ENCODE measurements around the gene GBP1.
"Not testable (repeated sequence)": the region's sequence is repeated elsewhere in the genome, so short reads cannot be mapped to it uniquely, and the experiment has no call there.

GBP1 gene

DNA sequence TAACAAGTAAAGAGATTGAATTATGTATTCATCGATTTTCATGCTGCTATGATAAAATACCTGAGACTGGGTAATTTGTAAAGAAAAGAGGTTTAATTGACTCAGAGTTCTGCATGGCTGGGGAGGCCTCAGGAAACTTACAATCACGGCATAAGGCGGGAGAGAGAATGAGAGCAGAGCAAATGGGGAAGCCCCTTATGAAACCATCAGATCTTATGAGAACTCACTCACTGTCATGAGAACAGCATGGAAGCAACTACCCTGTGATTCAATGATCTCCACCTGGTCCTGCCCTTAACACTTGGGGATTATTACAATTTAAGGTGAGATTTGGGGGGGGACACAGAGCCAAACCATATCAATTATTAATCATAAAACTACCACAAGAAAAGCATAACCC is 39.1 kb downstream of the GBP1 start:
- no peak overlapping the region for H3K4me3 ChIP-seq (ENCODE audit: low read depth, low read length)
- TF ChIP-seq, protein P1, sequence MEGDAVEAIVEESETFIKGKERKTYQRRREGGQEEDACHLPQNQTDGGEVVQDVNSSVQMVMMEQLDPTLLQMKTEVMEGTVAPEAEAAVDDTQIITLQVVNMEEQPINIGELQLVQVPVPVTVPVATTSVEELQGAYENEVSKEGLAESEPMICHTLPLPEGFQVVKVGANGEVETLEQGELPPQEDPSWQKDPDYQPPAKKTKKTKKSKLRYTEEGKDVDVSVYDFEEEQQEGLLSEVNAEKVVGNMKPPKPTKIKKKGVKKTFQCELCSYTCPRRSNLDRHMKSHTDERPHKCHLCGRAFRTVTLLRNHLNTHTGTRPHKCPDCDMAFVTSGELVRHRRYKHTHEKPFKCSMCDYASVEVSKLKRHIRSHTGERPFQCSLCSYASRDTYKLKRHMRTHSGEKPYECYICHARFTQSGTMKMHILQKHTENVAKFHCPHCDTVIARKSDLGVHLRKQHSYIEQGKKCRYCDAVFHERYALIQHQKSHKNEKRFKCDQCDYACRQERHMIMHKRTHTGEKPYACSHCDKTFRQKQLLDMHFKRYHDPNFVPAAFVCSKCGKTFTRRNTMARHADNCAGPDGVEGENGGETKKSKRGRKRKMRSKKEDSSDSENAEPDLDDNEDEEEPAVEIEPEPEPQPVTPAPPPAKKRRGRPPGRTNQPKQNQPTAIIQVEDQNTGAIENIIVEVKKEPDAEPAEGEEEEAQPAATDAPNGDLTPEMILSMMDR (IDR thresholded peaks at IDR 0.05; ENCODE audit: low read depth, low read length), result no peak
- DNase-seq, result no peak
- H3K4me1 ChIP-seq, result no peaks in the 10 kb centered on the region
- H3K9me3 ChIP-seq, result no peaks in the 10 kb centered on the region
- no peaks in the 10 kb centered on the region for H3K27me3 ChIP-seq
- no peaks in the 10 kb centered on the region for H3K36me3 ChIP-seq

DNA sequence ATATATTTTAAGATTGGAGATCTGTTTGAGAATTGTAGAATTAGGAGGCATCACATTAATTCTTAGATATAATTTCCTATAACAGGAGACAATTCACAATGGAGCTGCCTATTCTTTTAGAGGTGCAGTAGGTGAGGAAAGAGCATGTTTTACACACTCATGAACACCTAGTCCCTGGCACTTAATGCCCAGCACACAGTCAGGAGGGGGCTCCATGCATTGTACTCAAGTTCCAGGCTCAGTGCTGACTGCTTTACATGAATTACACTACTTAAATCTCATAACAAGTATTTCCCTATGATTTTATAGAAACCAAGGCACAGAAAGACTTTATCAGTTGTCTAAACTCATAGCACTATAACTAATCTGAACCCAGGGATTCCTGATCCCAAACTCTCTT is 42.0 kb downstream of the GBP1 start:
- Histone ChIP-seq H3K9me3 (no peaks in the 10 kb centered on the region), H3K27me3 (no peaks in the 10 kb centered on the region), H3K4me1 (no peaks in the 10 kb centered on the region), H3K4me3 (ENCODE audit: low read depth, low read length) (no peak overlapping the region), H3K36me3 (no peaks in the 10 kb centered on the region)
- TF ChIP-seq, protein P1 (IDR thresholded peaks at IDR 0.05; ENCODE audit: low read depth, low read length), result no peak
- DNase-seq, result no peak

DNA sequence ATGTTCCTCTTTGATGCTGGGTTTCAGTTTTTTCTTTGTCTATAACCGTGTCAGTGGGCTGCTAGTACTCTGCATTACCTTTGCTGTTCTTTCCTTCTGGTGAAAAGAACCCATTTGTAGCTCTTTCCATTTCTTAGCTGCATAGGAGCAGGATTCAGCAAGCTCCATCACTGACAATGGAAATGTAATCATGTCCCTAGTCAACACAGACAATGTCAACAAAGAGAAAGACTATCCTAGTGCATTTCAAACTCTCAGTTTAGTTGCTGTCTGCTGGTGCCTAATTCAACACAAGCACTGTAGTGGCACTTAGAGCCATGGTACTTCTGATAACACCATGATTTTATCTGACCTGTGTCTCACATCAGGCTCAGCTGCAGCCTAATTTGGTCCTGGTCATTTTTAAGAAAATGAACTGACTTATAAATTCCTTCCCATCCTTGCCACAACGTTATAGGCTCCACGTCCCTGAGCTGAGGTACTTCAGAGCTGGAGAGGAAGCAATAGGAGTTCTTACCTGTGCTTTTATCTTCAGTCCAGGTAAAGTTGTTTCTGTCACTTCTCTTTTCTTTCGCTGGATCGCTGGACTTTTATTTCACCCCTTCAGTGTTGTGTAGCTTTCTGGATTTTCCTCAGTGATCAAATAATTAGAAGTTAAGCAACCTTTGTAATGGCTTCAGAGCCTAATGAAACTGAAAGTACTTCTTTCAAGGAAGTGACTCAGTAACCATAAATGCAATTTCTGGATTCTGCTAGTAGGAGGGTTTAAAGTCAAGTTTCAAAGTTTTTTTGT is 42.6 kb downstream of the GBP1 start, which contains the start of gene GBP3:
TSS of gene GBP3 (minus strand) at position 700 of the 793 bp plus-strand sequence. CDS start 2,145 bp downstream, outside the sequence.
- Histone ChIP-seq H3K27me3 (no peaks in the 10 kb centered on the region), H3K4me3 (ENCODE audit: low read depth, low read length) (no peak within 1 kb of the TSS), H3K9me3 (no peaks in the 10 kb centered on the region), H3K36me3 (no peaks in the 10 kb centered on the region), H3K4me1 (no peaks in the 10 kb centered on the region)
- no peak for DNase-seq
- TF ChIP-seq, protein P1 (IDR thresholded peaks at IDR 0.05; ENCODE audit: low read depth, low read length), result no peak

DNA sequence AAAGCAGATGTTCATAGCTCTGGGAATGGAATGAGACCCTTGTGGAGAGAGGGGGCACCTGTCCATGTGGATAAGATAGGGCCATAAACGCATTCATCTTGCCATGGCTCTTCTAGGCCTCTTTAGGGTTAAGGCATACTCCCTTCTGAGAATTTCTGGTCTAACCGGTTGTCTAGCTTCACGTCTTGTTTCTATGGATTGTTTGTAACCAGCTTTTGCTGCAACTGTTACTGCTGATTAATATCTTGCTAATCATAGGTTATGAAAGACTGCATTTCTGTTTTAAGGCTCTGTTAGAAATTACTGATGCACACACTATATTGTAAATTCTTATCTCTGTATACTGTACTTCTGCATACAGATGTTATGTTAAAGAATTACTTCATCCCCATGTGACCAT is 46.7 kb downstream of the GBP1 start:
- DNase-seq; H3K4me1 ChIP-seq; H3K27me3 ChIP-seq; H3K9me3 ChIP-seq; H3K4me3 ChIP-seq (ENCODE audit: low read depth, low read length); H3K36me3 ChIP-seq: not testable (repeated sequence)

DNA sequence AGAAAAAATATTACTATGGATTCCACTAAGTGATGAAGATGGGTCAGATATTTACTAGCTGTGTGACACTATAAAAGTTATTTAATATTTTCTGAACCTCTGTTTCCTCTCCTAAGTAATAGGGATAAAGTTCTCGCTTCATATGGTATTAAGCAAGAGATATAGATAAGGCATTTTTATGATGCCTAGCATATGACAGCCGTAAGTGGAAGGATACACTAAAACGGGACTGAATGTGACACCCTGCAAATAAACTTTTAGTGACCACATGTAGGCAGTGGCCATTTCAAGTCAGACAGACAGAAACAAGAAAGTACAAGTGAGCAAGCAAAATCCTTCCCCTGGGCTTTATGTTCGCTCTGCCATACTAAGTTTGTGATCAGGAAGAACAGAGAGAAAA is 56.5 kb downstream of the GBP1 start:
- TF ChIP-seq, protein P1 (IDR thresholded peaks at IDR 0.05; ENCODE audit: low read depth, low read length), result no peak
- H3K9me3 ChIP-seq, result no peaks in the 10 kb centered on the region
- H3K36me3 ChIP-seq, result no peaks in the 10 kb centered on the region
- H3K4me1 ChIP-seq, result no peaks in the 10 kb centered on the region
- H3K4me3 ChIP-seq (ENCODE audit: low read depth, low read length), result no peak overlapping the region
- no peak for DNase-seq
- H3K27me3 ChIP-seq, result no peaks in the 10 kb centered on the region

DNA sequence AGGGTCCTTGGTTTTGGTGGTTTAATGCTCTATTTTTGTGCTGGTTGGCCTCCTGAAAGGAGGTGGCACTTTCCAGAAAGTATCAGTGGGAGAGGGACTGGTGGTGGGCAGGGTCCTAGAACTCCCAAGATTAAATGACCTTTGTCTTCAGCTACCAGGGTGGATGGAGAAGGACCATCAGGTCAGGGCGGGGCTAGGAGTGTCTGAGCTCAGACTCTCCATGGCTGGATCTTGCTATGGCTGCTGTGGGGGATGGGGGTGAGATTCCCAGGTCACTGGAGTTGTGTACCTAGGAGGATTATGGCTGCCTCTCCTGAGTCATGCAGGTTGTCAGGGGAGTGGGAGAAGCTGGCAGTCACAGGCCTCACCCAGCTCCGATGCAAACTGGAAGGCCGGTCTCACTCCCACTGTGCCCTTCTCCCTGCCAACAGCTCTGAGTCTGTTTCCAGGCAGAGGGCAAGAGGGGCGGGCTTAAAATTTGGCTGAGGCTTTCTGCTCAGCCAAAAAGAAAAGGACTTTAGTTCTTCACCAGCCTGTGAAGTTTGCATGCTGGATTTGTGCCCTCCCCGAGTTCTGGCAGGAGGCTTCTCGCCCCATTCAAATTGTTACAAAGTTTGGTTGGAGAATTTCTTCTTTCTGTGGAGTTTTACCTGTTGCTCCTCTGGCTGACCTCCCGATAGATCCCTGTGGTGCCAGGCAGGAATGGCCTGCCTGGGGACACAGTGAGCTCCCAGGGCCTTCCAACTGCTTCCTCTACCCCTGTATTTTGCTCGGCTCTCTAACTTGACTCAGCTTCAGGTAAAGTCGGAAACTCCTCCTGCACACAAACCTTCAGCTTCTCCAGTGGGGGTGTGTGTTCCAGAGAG is 59.5 kb downstream of the GBP1 start:
- Histone ChIP-seq H3K36me3 (no peaks in the 10 kb centered on the region), H3K4me1 (no peaks in the 10 kb centered on the region), H3K4me3 (ENCODE audit: low read depth, low read length) (no peak overlapping the region), H3K9me3 (no peaks in the 10 kb centered on the region), H3K27me3 (no peaks in the 10 kb centered on the region)
- TF ChIP-seq, protein P1 (IDR thresholded peaks at IDR 0.05; ENCODE audit: low read depth, low read length), result no peak
- no peak for DNase-seq

Data from BE2C (cell line).